ENCODE results near the gene CASP6.

CASP6 gene

GRCh38 chr4:109738104-109738872, 35.0 kb upstream of the CASP6 start:
- Histone ChIP-seq H3F3A (ENCODE audit: insufficient read depth, low read length) (no peaks in the 10 kb centered on the region), H3K27me3 (replicated peaks; ENCODE audit: insufficient read depth, low read length) (no peaks in the 10 kb centered on the region), H3K79me2 (ENCODE audit: low read length) (no peaks in the 10 kb centered on the region), H4K20me1 (ENCODE audit: insufficient read depth, low read length) (no peaks in the 10 kb centered on the region), H3K9me2 (replicated peaks; ENCODE audit: insufficient read depth, low read length) (no peaks in the 10 kb centered on the region), H2AFZ (ENCODE audit: low read length) (no peak overlapping the region), H3K9ac (ENCODE audit: low read length) (no peak overlapping the region), H3K4me1 (ENCODE audit: low read length) (no peaks in the 10 kb centered on the region), H3K36me3 (replicated peaks; ENCODE audit: insufficient read depth, low read length) (no peaks in the 10 kb centered on the region), H3K9me3 (replicated peaks; ENCODE audit: insufficient read depth, low read length) (no peaks in the 10 kb centered on the region), H3K4me2 (ENCODE audit: low read depth, low read length) (no peak overlapping the region), H3K27ac (ENCODE audit: low read length) (no peak overlapping the region), H3K4me3 (ENCODE audit: low read length) (no peak overlapping the region)
- no peak for DNase-seq
- TF ChIP-seq CTCF (IDR thresholded peaks at IDR 0.05; ENCODE audit: low read length) (no peak), EZH2 (optimal IDR thresholded peaks at IDR 0.05; ENCODE audit: low read depth, low read length) (no peak), EZH2phosphoT487 (IDR thresholded peaks at IDR 0.05; ENCODE audit: low read length) (no peak)

DNA sequence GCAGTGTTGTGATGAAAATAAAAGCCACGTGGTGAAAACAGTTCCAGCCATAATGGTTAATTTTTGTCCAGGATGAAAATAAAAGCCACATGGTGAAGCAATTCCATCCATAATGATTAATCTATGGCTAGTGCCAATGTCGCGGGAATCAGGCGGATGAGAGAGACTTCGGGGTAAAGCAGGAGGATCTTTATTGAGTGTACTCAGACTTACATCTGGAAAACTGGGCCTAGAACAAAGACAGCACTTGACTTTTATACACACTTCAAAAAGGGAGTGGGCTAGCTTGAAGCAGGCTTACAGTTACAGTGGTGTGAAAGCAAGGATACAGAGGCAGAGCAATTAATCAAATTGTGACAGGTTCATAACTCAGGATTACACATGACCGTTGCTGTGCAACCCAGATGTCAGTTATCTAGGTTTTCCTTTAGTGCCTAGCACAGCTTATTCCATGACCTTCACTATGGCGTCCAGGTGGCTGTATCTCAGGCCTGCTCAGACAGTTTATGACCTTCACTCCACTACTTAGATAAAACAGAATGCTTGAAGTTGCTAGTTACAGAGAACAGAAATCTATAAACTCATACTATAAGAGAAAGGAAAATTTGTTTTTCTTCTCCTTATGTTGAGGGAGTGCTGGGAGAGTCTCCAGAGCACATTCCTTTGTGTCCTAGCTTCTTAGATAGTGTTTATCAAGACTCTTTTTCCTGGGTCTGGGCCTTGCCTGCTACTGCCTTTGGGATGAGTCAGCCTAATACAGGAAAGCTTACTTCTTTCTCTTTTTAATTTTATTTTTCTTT, 32.5 kb upstream of the CASP6 start:
- Histone ChIP-seq H3K27ac (ENCODE audit: low read length) (no peak overlapping the region), H3K4me3 (ENCODE audit: low read length) (no peak overlapping the region), H3K9ac (ENCODE audit: low read length) (no peak overlapping the region), H3K4me2 (ENCODE audit: low read depth, low read length) (no peak overlapping the region), H3K9me2 (replicated peaks; ENCODE audit: insufficient read depth, low read length) (no peaks in the 10 kb centered on the region), H3K36me3 (replicated peaks; ENCODE audit: insufficient read depth, low read length) (no peaks in the 10 kb centered on the region), H3K27me3 (replicated peaks; ENCODE audit: insufficient read depth, low read length) (no peaks in the 10 kb centered on the region), H3K4me1 (ENCODE audit: low read length) (no peaks in the 10 kb centered on the region), H3F3A (ENCODE audit: insufficient read depth, low read length) (no peaks in the 10 kb centered on the region), H4K20me1 (ENCODE audit: insufficient read depth, low read length) (no peaks in the 10 kb centered on the region), H3K9me3 (replicated peaks; ENCODE audit: insufficient read depth, low read length) (no peaks in the 10 kb centered on the region), H3K79me2 (ENCODE audit: low read length) (no peaks in the 10 kb centered on the region), H2AFZ (ENCODE audit: low read length) (no peak overlapping the region)
- DNase-seq, result no peak
- TF ChIP-seq CTCF (IDR thresholded peaks at IDR 0.05; ENCODE audit: low read length) (no peak), EZH2 (optimal IDR thresholded peaks at IDR 0.05; ENCODE audit: low read depth, low read length) (no peak), EZH2phosphoT487 (IDR thresholded peaks at IDR 0.05; ENCODE audit: low read length) (no peak)

DNA sequence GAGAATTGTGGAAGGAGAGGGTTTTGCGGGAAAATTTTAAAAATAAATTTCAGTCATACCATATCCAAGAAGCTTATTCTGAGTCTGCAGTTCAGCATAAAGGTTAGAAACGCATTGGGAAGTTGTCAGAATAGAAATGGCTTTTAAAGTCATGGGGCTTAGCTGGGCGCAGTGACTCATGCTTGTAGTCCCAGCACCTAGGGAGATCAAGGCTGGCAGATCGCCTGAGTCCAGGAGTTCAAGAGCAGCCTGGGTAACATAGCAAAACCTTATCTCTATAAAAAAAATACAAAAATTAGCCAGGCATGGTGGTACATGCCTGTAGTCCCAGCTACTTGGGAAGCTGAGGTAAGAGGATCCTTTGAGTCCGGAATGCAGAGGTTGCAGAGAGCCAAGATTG, 30.5 kb upstream of the CASP6 start:
- H3K4me2 ChIP-seq (ENCODE audit: low read depth, low read length), result no peak overlapping the region
- H3K27ac ChIP-seq (ENCODE audit: low read length), result no peak overlapping the region
- peaks cover 8% of the 10 kb centered on the region for H3K79me2 ChIP-seq (ENCODE audit: low read length)
- H3F3A ChIP-seq (ENCODE audit: insufficient read depth, low read length), result no peaks in the 10 kb centered on the region
- no peaks in the 10 kb centered on the region for H3K9me3 ChIP-seq (replicated peaks; ENCODE audit: insufficient read depth, low read length)
- 0 out of 2 replicates have a peak, but pooled peaks cover under 1% of the 10 kb centered on the region for H3K4me1 ChIP-seq (ENCODE audit: low read length)
- H2AFZ ChIP-seq (ENCODE audit: low read length), result no peak overlapping the region
- no peaks in the 10 kb centered on the region for H3K36me3 ChIP-seq (replicated peaks; ENCODE audit: insufficient read depth, low read length)
- no peak overlapping the region for H3K9ac ChIP-seq (ENCODE audit: low read length)
- H3K4me3 ChIP-seq (ENCODE audit: low read length), result no peak overlapping the region
- H4K20me1 ChIP-seq (ENCODE audit: insufficient read depth, low read length), result no peaks in the 10 kb centered on the region
- no peak for DNase-seq
- no peaks in the 10 kb centered on the region for H3K27me3 ChIP-seq (replicated peaks; ENCODE audit: insufficient read depth, low read length)
- no peak for TF ChIP-seq EZH2 (optimal IDR thresholded peaks at IDR 0.05; ENCODE audit: low read depth, low read length)
- TF ChIP-seq EZH2phosphoT487 (IDR thresholded peaks at IDR 0.05; ENCODE audit: low read length), result no peak
- TF ChIP-seq CTCF (IDR thresholded peaks at IDR 0.05; ENCODE audit: low read length), result no peak
- H3K9me2 ChIP-seq (replicated peaks; ENCODE audit: insufficient read depth, low read length), result no peaks in the 10 kb centered on the region
